OCI-LY1 (cell line): Measurements from ENCODE around the gene NREP.

Experiments
- H2AFZ ChIP-seq: fragments of 200-600 bp; sonication (generic), shearing (Covaris generic); 2 replicates; pipeline ENCODE4 v1.6.0; 2014; ENCODE audit warnings: antibody characterized with exemption, mild to moderate bottlenecking, low read length
- H3F3A ChIP-seq: fragments of 200-600 bp; sonication (generic), shearing (Covaris generic); 2 replicates; pipeline ENCODE4 v1.6.0; 2014; ENCODE audit warnings: mild to moderate bottlenecking, antibody characterized with exemption, low read length, moderate library complexity; ENCODE audit not compliant: insufficient read depth
- H3K27ac ChIP-seq: fragments of 200-600 bp; sonication (generic); 2 replicates; pipeline ENCODE4 v1.5.1; 2014; ENCODE audit warnings: low read length, mixed run types, mild to moderate bottlenecking, low read depth; ENCODE audit not compliant: poor library complexity, severe bottlenecking
- H3K27me3 ChIP-seq: fragments of 200-600 bp; sonication (generic); 2 replicates; pipeline ENCODE4 v1.6.0; 2014; ENCODE audit warnings: antibody characterized with exemption, mild to moderate bottlenecking, low read length, moderate library complexity; ENCODE audit not compliant: insufficient read depth
- H3K36me3 ChIP-seq: fragments of 200-600 bp; sonication (generic); 2 replicates; pipeline ENCODE4 v1.6.1; 2014; ENCODE audit warnings: mild to moderate bottlenecking, antibody characterized with exemption, low read length, moderate library complexity, mixed read lengths; ENCODE audit not compliant: insufficient read depth
- H3K4me1 ChIP-seq: fragments of 200-600 bp; sonication (generic); 2 replicates; pipeline ENCODE4 v1.5.1; 2014; ENCODE audit warnings: mild to moderate bottlenecking, low read length, moderate library complexity; ENCODE audit not compliant: insufficient read depth, severe bottlenecking
- H3K4me2 ChIP-seq: fragments of 200-600 bp; sonication (generic), shearing (Covaris generic); 2 replicates; pipeline ENCODE4 v1.6.1; 2014; ENCODE audit warnings: low read length
- H3K4me3 ChIP-seq: fragments of 200-600 bp; sonication (generic); 2 replicates; pipeline ENCODE4 v1.5.1; 2014; ENCODE audit warnings: low read length, low read depth, mild to moderate bottlenecking, mixed read lengths; ENCODE audit not compliant: poor library complexity, severe bottlenecking
- H3K79me2 ChIP-seq: fragments of 200-600 bp; shearing (Covaris generic); 2 replicates; pipeline ENCODE4 v1.6.1; 2016; ENCODE audit warnings: mixed run types, low read length, mixed read lengths; ENCODE audit not compliant: insufficient read depth
- H3K9ac ChIP-seq: fragments of 200-600 bp; sonication (generic), shearing (Covaris generic); 2 replicates; pipeline ENCODE4 v1.6.1; 2014; ENCODE audit warnings: mild to moderate bottlenecking, low read length, mixed read lengths
- H3K9me2 ChIP-seq: fragments of 200-600 bp; sonication (generic), shearing (Covaris generic); 2 replicates; pipeline ENCODE4 v1.6.1; 2014; ENCODE audit warnings: low read depth, mild to moderate bottlenecking, low read length, mixed read lengths
- H3K9me3 ChIP-seq: fragments of 200-600 bp; shearing (Covaris generic); 2 replicates; pipeline ENCODE4 v1.6.1; 2014; ENCODE audit warnings: low read length, mixed read lengths
- H4K20me1 ChIP-seq: fragments of 200-600 bp; sonication (generic), shearing (Covaris generic); 2 replicates; pipeline ENCODE4 v1.6.0; 2016; ENCODE audit warnings: mild to moderate bottlenecking, low read length; ENCODE audit not compliant: insufficient read depth
- CTCF ChIP-seq: fragments of 200-600 bp; sonication (generic), shearing (Covaris generic); IDR thresholded peaks from 2 replicates; pipeline ENCODE4 v1.5.1; 2017; ENCODE audit warnings: mild to moderate bottlenecking, antibody characterized with exemption, low read length, moderate library complexity, mixed read lengths
- EZH2 ChIP-seq: fragments of 200-600 bp; sonication (generic), shearing (Covaris generic); IDR thresholded peaks from 2 replicates; pipeline ENCODE4 v1.8.0; 2017; ENCODE audit warnings: borderline replicate concordance, mixed run types, mild to moderate bottlenecking, antibody characterized with exemption, low read length, moderate library complexity, mixed read lengths

The NREP gene

GRCh38 chr5:111681414-111682120 is 75.4 kb downstream of the NREP start:
- H3K9ac ChIP-seq, result no peak overlapping the region
- no peak overlapping the region for H3K4me2 ChIP-seq
- no peaks in the 10 kb centered on the region for H3K4me1 ChIP-seq
- H3K79me2 ChIP-seq, result no peaks in the 10 kb centered on the region
- H3K27me3 ChIP-seq, result no peaks in the 10 kb centered on the region
- H4K20me1 ChIP-seq, result no peaks in the 10 kb centered on the region
- no peak for TF ChIP-seq CTCF
- TF ChIP-seq EZH2, result no peak
- no peak overlapping the region for H3K27ac ChIP-seq
- no peaks in the 10 kb centered on the region for H3F3A ChIP-seq
- H2AFZ ChIP-seq, result no peak overlapping the region
- H3K9me3 ChIP-seq, result no peaks in the 10 kb centered on the region
- no peaks in the 10 kb centered on the region for H3K36me3 ChIP-seq
- H3K9me2 ChIP-seq, result no peaks in the 10 kb centered on the region
- H3K4me3 ChIP-seq, result no peak overlapping the region

- no peak overlapping the region for H3K9ac ChIP-seq
- TF ChIP-seq EZH2, result no peak
- TF ChIP-seq CTCF, result no peak
- H3K4me1 ChIP-seq, result no peaks in the 10 kb centered on the region
- no peaks in the 10 kb centered on the region for H3K79me2 ChIP-seq
- H3F3A ChIP-seq, result no peaks in the 10 kb centered on the region
- H4K20me1 ChIP-seq, result no peaks in the 10 kb centered on the region
- H3K27me3 ChIP-seq, result no peaks in the 10 kb centered on the region
- H2AFZ ChIP-seq, result no peak overlapping the region
- no peak overlapping the region for H3K4me2 ChIP-seq
- H3K9me2 ChIP-seq, result no peaks in the 10 kb centered on the region
- H3K4me3 ChIP-seq, result no peak overlapping the region
- H3K36me3 ChIP-seq, result no peaks in the 10 kb centered on the region
- H3K27ac ChIP-seq, result no peak overlapping the region
- no peaks in the 10 kb centered on the region for H3K9me3 ChIP-seq
Observed at GRCh38 chr5:111680737-111681413, 76.1 kb downstream of the NREP start.

DNA sequence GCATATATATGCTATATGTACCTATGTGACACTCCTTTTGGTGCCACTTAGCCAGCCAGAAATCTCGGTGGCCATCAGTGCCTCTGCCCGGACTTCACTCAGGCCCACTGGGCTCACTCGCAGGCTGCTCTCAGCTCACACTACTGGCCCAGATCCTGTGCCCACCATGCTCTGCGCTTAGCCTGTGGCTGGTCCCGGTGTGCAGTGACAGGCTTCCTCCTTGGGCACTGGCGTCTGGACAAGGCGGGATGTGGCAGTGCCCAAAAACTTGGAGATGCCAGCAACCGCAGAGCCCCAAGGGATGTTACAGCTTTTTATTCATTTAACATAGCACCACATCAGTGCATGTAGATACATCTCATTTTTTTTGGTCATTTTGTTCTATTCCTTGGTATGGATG is 77.4 kb downstream of the NREP start:
- H3K9ac ChIP-seq, result no peak overlapping the region

More for the DNA sequence above, 77.4 kb downstream of the NREP start:
- no peak overlapping the region for H2AFZ ChIP-seq
- no peak overlapping the region for H3K4me2 ChIP-seq
- no peaks in the 10 kb centered on the region for H3K4me1 ChIP-seq
- TF ChIP-seq CTCF (no peak), EZH2 (no peak)
- H3K9me3 ChIP-seq, result no peaks in the 10 kb centered on the region
- no peaks in the 10 kb centered on the region for H3F3A ChIP-seq
- H3K27ac ChIP-seq, result no peak overlapping the region
- no peaks in the 10 kb centered on the region for H4K20me1 ChIP-seq
- no peaks in the 10 kb centered on the region for H3K27me3 ChIP-seq
- no peak overlapping the region for H3K4me3 ChIP-seq
- no peaks in the 10 kb centered on the region for H3K9me2 ChIP-seq
- no peaks in the 10 kb centered on the region for H3K36me3 ChIP-seq
- H3K79me2 ChIP-seq, result no peaks in the 10 kb centered on the region
